SK-N-SH treated with all-trans-retinoic acid at 6 μM for 48 hours (cell line): Measurements from ENCODE around the gene TMED6.

Experiments used
- ATAC-seq: fragments of 200-7000 bp; cut with Tn5 transposase; 3 replicates; pipeline ENCODE4 v1.9.1; 2020; ENCODE audit warnings: mild to moderate bottlenecking, moderate library complexity
- CREB5 ChIP-seq: fragments of 250-450 bp; sonication (Bioruptor Pico); IDR thresholded peaks from 2 replicates; pipeline ENCODE4 v1.5.1; 2020; ENCODE audit warnings: low read depth, mild to moderate bottlenecking, moderate library complexity
- CSDC2 ChIP-seq: fragments of 250-450 bp; sonication (Bioruptor Pico); IDR thresholded peaks from 2 replicates; pipeline ENCODE4 v1.5.0; 2020; ENCODE audit warnings: mild to moderate bottlenecking, moderate library complexity
- CSRNP3 ChIP-seq: fragments of 250-450 bp; sonication (Bioruptor Pico); IDR thresholded peaks from 2 replicates; pipeline ENCODE4 v1.5.1; 2021; ENCODE audit warnings: mild to moderate bottlenecking, moderate library complexity
- ESRRG ChIP-seq: fragments of 250-450 bp; sonication (Bioruptor Pico); IDR thresholded peaks from 2 replicates; pipeline ENCODE4 v1.6.1; 2021; ENCODE audit warnings: mild to moderate bottlenecking
- GLIS3 ChIP-seq: fragments of 250-450 bp; sonication (Bioruptor Pico); IDR thresholded peaks from 2 replicates; pipeline ENCODE4 v1.5.0; 2020; ENCODE audit warnings: mild to moderate bottlenecking, moderate library complexity
- ISL1 ChIP-seq: fragments of 250-450 bp; sonication (Bioruptor Pico); IDR thresholded peaks from 2 replicates; pipeline ENCODE4 v2.1.2; 2022; ENCODE audit warnings: mild to moderate bottlenecking, moderate library complexity
- PATZ1 ChIP-seq: fragments of 250-450 bp; sonication (Bioruptor Pico); IDR thresholded peaks from 2 replicates; pipeline ENCODE4 v1.8.0; 2020; ENCODE audit warnings: mild to moderate bottlenecking, moderate library complexity, borderline replicate concordance
- POU6F1 ChIP-seq: fragments of 250-450 bp; sonication (Bioruptor Pico); IDR thresholded peaks from 2 replicates; pipeline ENCODE4 v1.8.0; 2021; ENCODE audit warnings: low read depth, mild to moderate bottlenecking, moderate library complexity, borderline replicate concordance
- RARB ChIP-seq: fragments of 250-450 bp; sonication (Bioruptor Pico); IDR thresholded peaks from 2 replicates; pipeline ENCODE4 v1.8.0; 2021; ENCODE audit warnings: mild to moderate bottlenecking, moderate library complexity
- SNAI2 ChIP-seq: fragments of 250-450 bp; sonication (Bioruptor Pico); IDR thresholded peaks from 2 replicates; pipeline ENCODE4 v1.5.0; 2020; ENCODE audit warnings: mild to moderate bottlenecking, moderate library complexity
- TOX ChIP-seq: fragments of 250-450 bp; sonication (Bioruptor Pico); IDR thresholded peaks from 2 replicates; pipeline ENCODE4 v1.8.0; 2021; ENCODE audit warnings: mild to moderate bottlenecking, moderate library complexity, borderline replicate concordance
- ZFP3 ChIP-seq: fragments of 250-450 bp; sonication (Bioruptor Pico); IDR thresholded peaks from 2 replicates; pipeline ENCODE4 v1.5.0; 2020; ENCODE audit warnings: mild to moderate bottlenecking, moderate library complexity
- ZFP30 ChIP-seq: fragments of 450-650 bp; formaldehyde crosslinking; IDR thresholded peaks from 2 replicates; pipeline ENCODE4 v1.5.0; 2022; ENCODE audit warnings: mild to moderate bottlenecking, moderate library complexity
- ZNF70 ChIP-seq: fragments of 450-650 bp; formaldehyde crosslinking; IDR thresholded peaks from 2 replicates; pipeline ENCODE4 v1.5.0; 2020; ENCODE audit warnings: mild to moderate bottlenecking, moderate library complexity
- ZNF8 ChIP-seq: fragments of 450-650 bp; formaldehyde crosslinking; IDR thresholded peaks from 2 replicates; pipeline ENCODE4 v1.5.0; 2020; ENCODE audit warnings: mild to moderate bottlenecking, moderate library complexity

Gene TMED6

GRCh38 chr16:69314534-69314933, 37.1 kb downstream of the TMED6 start (continued):
- TF ChIP-seq POU6F1 (CRISPR knock-in tag), result no peak
- TF ChIP-seq ZNF8 (CRISPR knock-in tag), result no peak
- no peak for TF ChIP-seq CSRNP3 (CRISPR knock-in tag)

GRCh38 chr16:69313469-69313868, 38.1 kb downstream of the TMED6 start:
- no peak for TF ChIP-seq ISL1
- TF ChIP-seq RARB, result no peak
- no peak for TF ChIP-seq CSRNP3 (CRISPR knock-in tag)
- no peak for TF ChIP-seq CSDC2 (CRISPR knock-in tag)
- TF ChIP-seq POU6F1 (CRISPR knock-in tag), result no peak
- no peak for ATAC-seq

- peak; percentile 59 for ATAC-seq
These were observed 39.8 kb downstream of the TMED6 start for GRCh38 chr16:69311533-69312387.

GRCh38 chr16:69310653-69311532, 40.7 kb downstream of the TMED6 start, which contains the start of gene VPS4A:
TSS of gene VPS4A (plus strand) at chr16:69311350. CDS start at chr16:69311512, 162 bp downstream.
- TF ChIP-seq CSRNP3 (CRISPR knock-in tag), result no peak
- TF ChIP-seq, all 23 proteins: peak for 0
- ATAC-seq, result peak; percentile 95

More at GRCh38 chr16:69311533-69312387, 39.8 kb downstream of the TMED6 start:
- TF ChIP-seq ZNF8 (CRISPR knock-in tag), result no peak
- no peak for TF ChIP-seq TOX (CRISPR knock-in tag)
- TF ChIP-seq CREB5 (CRISPR knock-in tag), result no peak
- TF ChIP-seq ZFP3 (CRISPR knock-in tag), result no peak
- no peak for TF ChIP-seq CSDC2 (CRISPR knock-in tag)
- no peak for TF ChIP-seq ZNF70 (CRISPR knock-in tag)
- TF ChIP-seq ZFP30 (CRISPR knock-in tag), result no peak
- TF ChIP-seq ESRRG (CRISPR knock-in tag), result no peak

GRCh38 chr16:69309316-69309715, 42.3 kb downstream of the TMED6 start:
- no peak for ATAC-seq
- no peak for TF ChIP-seq GLIS3
- TF ChIP-seq POU6F1 (CRISPR knock-in tag), result no peak
- TF ChIP-seq PATZ1, result no peak
- TF ChIP-seq CREB5 (CRISPR knock-in tag), result no peak
- no peak for TF ChIP-seq SNAI2 (CRISPR knock-in tag)
